Activated naive CD8-positive, alpha-beta T cell (primary cell): ENCODE measurements around the gene WAC.
"Not testable (repeated sequence)": the region's sequence is repeated elsewhere in the genome, so short reads cannot be mapped to it uniquely, and the experiment has no call there.

Experiments used
- H3K27ac Mint-ChIP-seq: one replicate; pipeline ENCODE4 v1.8.0; 2021; ENCODE audit warnings: mixed read lengths
- H3K27me3 Mint-ChIP-seq: one replicate; pipeline ENCODE4 v1.8.0; 2021; ENCODE audit warnings: mixed read lengths
- H3K36me3 Mint-ChIP-seq: one replicate; pipeline ENCODE4 v1.8.0; 2021; ENCODE audit warnings: mixed read lengths
- H3K4me1 Mint-ChIP-seq: one replicate; pipeline ENCODE4 v1.8.0; 2021; ENCODE audit warnings: low read depth, mixed read lengths
- H3K4me3 Mint-ChIP-seq: one replicate; pipeline ENCODE4 v1.8.0; 2021; ENCODE audit warnings: mild to moderate bottlenecking, mixed read lengths
- H3K9me3 Mint-ChIP-seq: one replicate; pipeline ENCODE4 v1.8.0; 2021; ENCODE audit warnings: low read depth, mixed read lengths

The WAC gene

DNA sequence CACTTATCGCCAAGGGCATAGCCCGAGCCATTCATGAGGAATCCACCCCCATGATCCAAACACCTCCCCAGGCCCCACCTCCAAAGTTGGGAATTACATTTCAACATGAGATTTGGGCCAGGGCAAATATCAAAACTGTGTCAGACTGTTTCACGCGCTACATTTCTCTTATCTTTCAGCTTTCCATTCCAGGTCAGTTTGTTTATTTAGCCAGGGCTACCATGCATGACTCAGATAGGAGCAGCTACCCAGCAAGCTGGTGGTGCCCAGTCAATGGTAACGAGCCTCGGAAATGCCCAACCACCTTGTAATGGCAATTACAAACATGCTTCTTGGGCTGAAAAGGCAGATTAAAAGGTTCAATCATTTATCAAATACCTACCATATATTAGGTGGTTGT, 100.8 kb downstream of the WAC start:
- Mint-ChIP-seq H3K36me3 (peaks cover 6% of the 10 kb centered on the region), H3K4me3 (no peak overlapping the region), H3K27ac (no peak overlapping the region), H3K27me3 (peaks cover 8% of the 10 kb centered on the region), H3K4me1 (no peaks in the 10 kb centered on the region), H3K9me3 (peaks cover 6% of the 10 kb centered on the region)

GRCh38 chr10:28637346-28637745, 104.4 kb downstream of the WAC start:
- Mint-ChIP-seq H3K36me3 (peaks cover 7% of the 10 kb centered on the region), H3K27ac (no peak overlapping the region), H3K27me3 (peaks cover 4% of the 10 kb centered on the region), H3K9me3 (peaks cover 8% of the 10 kb centered on the region), H3K4me3 (no peak overlapping the region), H3K4me1 (no peaks in the 10 kb centered on the region)

DNA sequence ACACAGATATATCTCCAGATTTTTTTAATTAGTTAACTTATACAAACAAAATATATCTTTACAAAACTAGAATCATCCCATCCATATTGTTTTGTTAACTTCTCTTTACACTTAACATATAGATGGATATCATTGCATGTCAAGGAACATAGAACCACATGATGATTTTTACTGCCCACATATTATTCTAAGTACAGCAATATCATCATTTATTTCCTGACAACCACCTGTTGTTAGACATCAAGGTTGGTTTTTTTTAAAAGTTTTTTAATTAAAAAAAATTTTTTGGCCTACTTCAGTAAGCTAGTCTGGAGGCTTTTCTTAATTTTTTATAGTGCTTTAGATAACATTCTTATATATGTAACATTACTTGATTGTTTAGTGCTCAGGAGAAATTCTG, 105.5 kb downstream of the WAC start:
- peaks cover 8% of the 10 kb centered on the region for H3K9me3 Mint-ChIP-seq
- H3K27me3 Mint-ChIP-seq = peaks cover 3% of the 10 kb centered on the region
- H3K4me1 Mint-ChIP-seq = no peaks in the 10 kb centered on the region
- H3K36me3 Mint-ChIP-seq = peaks cover 5% of the 10 kb centered on the region
- no peak overlapping the region for H3K27ac Mint-ChIP-seq
- no peak overlapping the region for H3K4me3 Mint-ChIP-seq

- peaks cover 8% of the 10 kb centered on the region for H3K9me3 Mint-ChIP-seq
- H3K4me1 Mint-ChIP-seq = no peaks in the 10 kb centered on the region
- H3K27me3 Mint-ChIP-seq = no peaks in the 10 kb centered on the region
- no peak overlapping the region for H3K4me3 Mint-ChIP-seq
- H3K36me3 Mint-ChIP-seq = peaks cover 5% of the 10 kb centered on the region
- H3K27ac Mint-ChIP-seq = no peak overlapping the region
Measured at GRCh38 chr10:28640551-28640950, 107.6 kb downstream of the WAC start.

GRCh38 chr10:28644647-28645046, 111.7 kb downstream of the WAC start:
- no peak overlapping the region for H3K4me3 Mint-ChIP-seq
- no peaks in the 10 kb centered on the region for H3K27me3 Mint-ChIP-seq
- no peak overlapping the region for H3K27ac Mint-ChIP-seq
- no peaks in the 10 kb centered on the region for H3K36me3 Mint-ChIP-seq
- H3K4me1 Mint-ChIP-seq = no peaks in the 10 kb centered on the region
- H3K9me3 Mint-ChIP-seq = no peaks in the 10 kb centered on the region

GRCh38 chr10:28652106-28652505, 119.2 kb downstream of the WAC start:
- Mint-ChIP-seq H3K27ac (no peak overlapping the region), H3K4me1 (no peaks in the 10 kb centered on the region), H3K27me3 (peaks cover 3% of the 10 kb centered on the region), H3K36me3 (no peaks in the 10 kb centered on the region), H3K9me3 (no peaks in the 10 kb centered on the region), H3K4me3 (no peak overlapping the region)

GRCh38 chr10:28652703-28653102, 119.8 kb downstream of the WAC start:
- Mint-ChIP-seq H3K9me3 (no peaks in the 10 kb centered on the region), H3K4me1 (no peaks in the 10 kb centered on the region), H3K36me3 (no peaks in the 10 kb centered on the region), H3K27ac (no peak overlapping the region), H3K4me3 (no peak overlapping the region), H3K27me3 (peaks cover 3% of the 10 kb centered on the region)

DNA sequence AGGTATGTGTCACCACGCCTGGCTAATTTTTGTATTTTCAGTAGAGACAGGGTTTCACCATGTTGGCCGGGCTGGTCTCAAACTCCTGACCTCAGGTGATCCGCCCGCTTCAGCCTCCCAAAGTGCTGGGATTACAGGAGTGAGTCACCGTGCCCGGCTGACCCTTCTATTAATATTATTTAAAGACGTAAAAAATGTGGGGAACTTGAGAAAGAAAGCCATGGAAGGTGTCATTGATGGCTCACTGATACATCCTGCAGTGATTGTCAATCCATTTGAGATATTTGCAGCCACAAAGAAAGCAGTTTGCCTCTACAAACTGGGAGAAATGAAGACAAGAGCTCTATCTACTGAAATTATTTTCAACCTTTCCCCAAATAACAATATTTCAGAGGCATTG, 125.9 kb downstream of the WAC start:
- H3K27me3 Mint-ChIP-seq = peaks cover 12% of the 10 kb centered on the region
- not testable (repeated sequence) for H3K36me3 Mint-ChIP-seq, H3K4me1 Mint-ChIP-seq, H3K4me3 Mint-ChIP-seq, H3K9me3 Mint-ChIP-seq, H3K27ac Mint-ChIP-seq

GRCh38 chr10:28661035-28661434, 128.1 kb downstream of the WAC start:
- H3K4me1 Mint-ChIP-seq = peaks cover 2% of the 10 kb centered on the region
- H3K4me3 Mint-ChIP-seq = no peak overlapping the region
- H3K27me3 Mint-ChIP-seq = peaks cover 15% of the 10 kb centered on the region
- H3K36me3 Mint-ChIP-seq = no peaks in the 10 kb centered on the region
- no peaks in the 10 kb centered on the region for H3K9me3 Mint-ChIP-seq
- no peak overlapping the region for H3K27ac Mint-ChIP-seq

GRCh38 chr10:28663576-28664368, 130.9 kb downstream of the WAC start:
- peaks cover 33% of the 10 kb centered on the region for H3K27me3 Mint-ChIP-seq
- H3K4me1 Mint-ChIP-seq = peaks cover 8% of the 10 kb centered on the region
- no peaks in the 10 kb centered on the region for H3K36me3 Mint-ChIP-seq
- H3K4me3 Mint-ChIP-seq = no peak overlapping the region
- no peak overlapping the region for H3K27ac Mint-ChIP-seq
- H3K9me3 Mint-ChIP-seq = no peaks in the 10 kb centered on the region

DNA sequence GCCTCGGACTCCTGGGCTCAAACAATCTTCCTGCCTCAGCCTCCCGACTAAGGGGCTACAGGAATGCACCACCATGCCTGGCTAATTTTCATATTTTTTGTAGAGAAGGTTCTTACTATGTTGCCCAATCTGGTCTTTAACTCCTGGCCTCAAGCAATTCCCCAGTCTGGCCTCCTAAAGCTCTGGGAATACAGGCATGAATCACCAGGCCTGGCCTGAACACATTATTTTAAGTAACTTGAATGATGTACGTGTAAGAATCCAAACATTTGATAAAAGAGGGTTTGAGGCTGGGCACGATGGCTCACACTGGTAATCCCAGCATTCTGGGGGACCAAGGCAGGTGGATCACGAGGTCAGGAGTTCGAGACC, 131.4 kb downstream of the WAC start:
- Mint-ChIP-seq H3K27me3 (peaks cover 39% of the 10 kb centered on the region), H3K4me1 (peaks cover 13% of the 10 kb centered on the region)

GRCh38 chr10:28666751-28667467, 134.0 kb downstream of the WAC start:
- H3K9me3 Mint-ChIP-seq = no peaks in the 10 kb centered on the region
- no peak overlapping the region for H3K27ac Mint-ChIP-seq
- H3K4me3 Mint-ChIP-seq = no peak overlapping the region
- H3K36me3 Mint-ChIP-seq = no peaks in the 10 kb centered on the region
- peaks cover 54% of the 10 kb centered on the region for H3K27me3 Mint-ChIP-seq
- peaks cover 15% of the 10 kb centered on the region for H3K4me1 Mint-ChIP-seq

More for the DNA sequence above, 131.4 kb downstream of the WAC start:
- Mint-ChIP-seq H3K36me3 (no peaks in the 10 kb centered on the region), H3K27ac (no peak overlapping the region), H3K9me3 (no peaks in the 10 kb centered on the region), H3K4me3 (no peak overlapping the region)

DNA sequence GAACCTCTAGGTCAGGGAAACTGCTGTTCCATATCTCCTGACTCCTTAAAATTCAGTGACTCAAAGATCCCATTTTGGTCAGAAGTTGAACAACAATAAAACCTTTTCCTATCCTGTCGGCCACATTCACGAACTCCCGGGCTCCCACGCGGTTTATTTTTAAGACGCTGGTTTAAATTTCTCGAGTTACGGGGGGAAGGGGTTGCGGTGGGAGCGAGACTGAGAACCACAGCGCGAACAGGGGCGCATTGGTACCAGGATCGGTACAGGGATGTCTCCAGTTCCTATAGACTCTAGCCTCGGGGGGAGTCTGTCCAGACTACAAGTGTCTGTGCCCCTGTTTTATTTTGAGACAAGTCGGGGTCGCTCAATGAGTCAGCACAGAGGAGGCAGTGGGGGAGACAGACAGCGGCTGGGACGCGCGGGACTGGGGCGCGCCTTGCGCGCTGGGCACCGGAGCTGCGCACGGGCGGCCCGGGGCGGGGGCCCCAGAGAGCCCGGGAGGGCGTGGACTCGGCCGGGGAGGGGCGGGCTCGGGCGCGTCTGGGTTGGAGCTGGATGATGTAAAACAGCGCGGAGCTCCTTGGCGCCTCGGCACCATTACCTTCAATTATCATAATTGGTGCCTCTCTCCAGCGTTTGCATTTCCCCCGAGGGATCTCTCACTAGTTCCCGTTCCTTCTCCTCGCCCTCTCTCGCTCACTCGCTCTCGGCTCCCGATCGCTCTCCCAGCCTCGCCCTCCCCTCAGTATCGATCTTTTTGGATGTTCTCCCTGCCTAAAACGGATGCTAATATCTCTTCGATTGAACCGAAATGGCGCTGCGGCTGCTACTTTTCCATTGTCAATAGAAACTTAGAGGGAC, 135.7 kb downstream of the WAC start:
- H3K27ac Mint-ChIP-seq = no peak overlapping the region
- H3K9me3 Mint-ChIP-seq = no peaks in the 10 kb centered on the region
- H3K4me3 Mint-ChIP-seq = peak overlapping the region; percentile 85
- peaks cover 46% of the 10 kb centered on the region for H3K27me3 Mint-ChIP-seq
- H3K4me1 Mint-ChIP-seq = peaks cover 15% of the 10 kb centered on the region
- no peaks in the 10 kb centered on the region for H3K36me3 Mint-ChIP-seq

DNA sequence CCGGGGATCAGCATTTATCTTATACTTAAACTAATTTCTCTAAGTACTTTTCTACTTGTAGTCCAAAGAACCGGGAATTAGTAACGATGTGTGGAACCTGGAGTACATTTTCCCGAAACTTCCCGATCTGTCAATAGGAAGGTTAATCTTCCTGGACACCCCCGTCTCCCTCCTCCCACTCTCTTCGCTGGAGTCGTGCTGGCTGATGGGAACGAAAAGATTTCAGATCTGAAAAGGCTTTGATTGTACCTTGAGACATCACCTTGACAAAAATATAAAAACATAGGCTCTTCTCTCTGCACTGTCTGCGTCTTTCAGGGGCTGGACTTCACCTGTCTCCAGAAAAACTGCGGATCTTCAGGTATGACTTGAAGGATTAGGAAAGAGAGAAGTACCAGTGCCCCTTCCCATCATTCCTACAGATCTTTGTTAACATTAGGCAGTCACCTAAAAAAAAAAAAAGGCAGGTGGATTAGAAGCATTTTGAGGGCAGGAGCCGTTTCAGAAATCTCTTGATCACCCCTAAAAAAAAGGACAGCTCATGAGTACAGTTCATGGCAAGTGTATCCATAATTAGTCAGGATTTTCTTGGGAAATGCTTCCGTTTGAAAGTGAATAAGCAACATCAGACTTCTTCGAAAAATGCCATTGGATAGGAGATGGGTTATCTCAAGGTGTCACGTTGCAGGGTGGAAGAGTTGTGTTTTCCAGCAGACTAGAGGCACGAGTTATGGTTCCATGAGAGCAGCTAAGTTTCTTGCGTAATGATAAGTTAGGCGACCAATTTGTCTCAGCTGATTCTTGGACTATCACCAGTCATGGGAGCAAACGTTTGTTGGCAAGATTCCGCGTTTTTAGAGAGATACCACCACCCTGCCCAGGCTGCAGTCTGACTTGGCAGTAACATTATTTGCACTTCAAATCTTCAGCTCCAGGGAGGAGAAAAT, 136.6 kb downstream of the WAC start:
- no peaks in the 10 kb centered on the region for H3K9me3 Mint-ChIP-seq
- peaks cover 12% of the 10 kb centered on the region for H3K4me1 Mint-ChIP-seq
- H3K4me3 Mint-ChIP-seq = peak overlapping the region; percentile 85
- no peak overlapping the region for H3K27ac Mint-ChIP-seq
- H3K36me3 Mint-ChIP-seq = no peaks in the 10 kb centered on the region
- peaks cover 47% of the 10 kb centered on the region for H3K27me3 Mint-ChIP-seq
